Panc1 (cell line): Measurements from ENCODE around the gene FER1L5. TPM values are rescaled to one million over a fixed set of nuclear protein-coding genes. Genes with fewer than 3 reads are reported as not detected.

Experiments
- ATAC-seq: fragments of 200-7000 bp; cut with Tn5 transposase; 2 replicates; pipeline ENCODE4 v1.9.1; 2020; ENCODE audit warnings: mild to moderate bottlenecking, moderate library complexity
- BruUV-seq: library from RNA; stranded (reverse); fragments of 400-500 nt; replicated peaks from 2 replicates; lab custom pipeline; 2021; lab: Mats Ljungman, UMichigan
- CTCF ChIA-PET: fragments of 300-600 bp; sonication (Branson Sonifier 250); formaldehyde crosslinking; loops from one replicate; lab custom pipeline; 2022; ENCODE audit warnings: antibody characterized with exemption; lab: Charles Lee
- POLR2A ChIA-PET: fragments of 300-600 bp; sonication (Branson Sonifier 250); formaldehyde crosslinking; loops from one replicate; lab custom pipeline; 2022; ENCODE audit warnings: antibody characterized with exemption; lab: Charles Lee
- DNase-seq: peaks from one replicate; pipeline ENCODE4 v3.0.0-alpha.2; 2010; ENCODE audit warnings: low read depth, low spot score
- H3K27ac ChIP-seq: 2 replicates; pipeline ENCODE4 v1.5.1; 2011; ENCODE audit warnings: mild to moderate bottlenecking, low read length, inconsistent platforms
- H3K27me3 ChIP-seq: fragments of 200-500 bp; sonication (Bioruptor generic); 2 replicates; pipeline ENCODE4 v1.6.0; 2014; ENCODE audit warnings: low read length, inconsistent platforms; ENCODE audit not compliant: control insufficient read depth, insufficient read depth
- H3K36me3 ChIP-seq: fragments of 200-500 bp; sonication (Bioruptor generic); 2 replicates; pipeline ENCODE4 v1.5.1; 2014; ENCODE audit warnings: inconsistent platforms, mild to moderate bottlenecking, low read length, moderate library complexity; ENCODE audit not compliant: control insufficient read depth, insufficient read depth
- H3K4me1 ChIP-seq: 2 replicates; pipeline ENCODE4 v1.5.1; 2011; ENCODE audit warnings: inconsistent platforms, mild to moderate bottlenecking, low read length, moderate library complexity; ENCODE audit not compliant: control insufficient read depth, insufficient read depth
- H3K4me3 ChIP-seq, 2 experiments: 2 replicates each; pipeline ENCODE4 v1.5.1; 2011 to 2012; ENCODE audit warnings: low read depth in 2 of 2, low read length in 2 of 2, mild to moderate bottlenecking in 2 of 2, inconsistent platforms in 1 of 2, moderate library complexity in 1 of 2
- H3K9me3 ChIP-seq: fragments of 200-500 bp; sonication (Bioruptor generic); 2 replicates; pipeline ENCODE4 v1.5.1; 2014; ENCODE audit warnings: low read depth, mild to moderate bottlenecking, inconsistent platforms, low read length, moderate library complexity; ENCODE audit not compliant: control insufficient read depth, insufficient read depth
- CTCF ChIP-seq: fragments of 450-650 bp; IDR thresholded peaks from 2 replicates; pipeline ENCODE4 v1.5.1; 2017; ENCODE audit warnings: mild to moderate bottlenecking
- POLR2AphosphoS5 ChIP-seq: IDR thresholded peaks from 2 replicates; pipeline ENCODE4 v1.6.1; 2012; ENCODE audit warnings: mild to moderate bottlenecking, low read depth, low read length, moderate library complexity
- REST ChIP-seq, 2 experiments: IDR thresholded peaks; 2 replicates each; pipeline ENCODE4 v1.6.1; 2011 to 2012; ENCODE audit warnings: low read depth in 2 of 2, control low read depth in 1 of 2, low read length in 1 of 2, mild to moderate bottlenecking in 1 of 2, moderate library complexity in 1 of 2; ENCODE audit not compliant: insufficient read depth in 1 of 2
- SIN3A ChIP-seq: IDR thresholded peaks from 2 replicates; pipeline ENCODE4 v1.6.1; 2012; ENCODE audit warnings: low read depth, mild to moderate bottlenecking, low read length, moderate library complexity, borderline replicate concordance; ENCODE audit not compliant: insufficient read depth
- TCF7L2 ChIP-seq: IDR thresholded peaks from 2 replicates; pipeline ENCODE4 v1.6.1; 2011; ENCODE audit warnings: mild to moderate bottlenecking, low read depth, low read length, inconsistent platforms
- in situ Hi-C: cut with HindIII; loops from 2 replicates; pipeline ENCODE4 v1.10.0; 2016; ENCODE audit warnings: low sequenced_read_pairs, low pct_unique_long_range_greater_than_20kb
- intact Hi-C: fragments of 100-400 bp; cut with micrococcal nuclease; formaldehyde crosslinking; loops from one replicate; pipeline ENCODE4 v1.10.0; 2022; ENCODE audit not compliant: unreplicated experiment
- total RNA-seq: library from RNA; stranded (reverse); gene quantifications from one replicate; pipeline ENCODE4 v1.2.1, GENCODE V29; 2021; ENCODE audit not compliant: unreplicated experiment

Gene FER1L5
- total RNA-seq, 1 experiment from 2014 or later = not detected

- Histone ChIP-seq H3K27me3 (no peaks in the 10 kb centered on the region), H3K9me3 (0 out of 2 replicates have a peak, but pooled peaks cover 4% of the 10 kb centered on the region), H3K27ac (no peak overlapping the region), H3K4me3 (no peak overlapping the region), H3K36me3 (no peaks in the 10 kb centered on the region), H3K4me1 (no peaks in the 10 kb centered on the region)
- POLR2A ChIA-PET = no interaction called here
- no peak for TF ChIP-seq TCF7L2
- in situ Hi-C loops (no loop called here), intact Hi-C loops (no loop called here)
- ATAC-seq (no peak), DNase-seq (no peak)
- CTCF ChIA-PET = no interaction called here
- no TSS peak for BruUV-seq
Measured at GRCh38 chr2:96661324-96661723, 18.8 kb downstream of the FER1L5 start.

- Histone ChIP-seq H3K36me3 (no peaks in the 10 kb centered on the region), H3K27me3 (no peaks in the 10 kb centered on the region), H3K4me3 (no peak overlapping the region), H3K4me1 (no peaks in the 10 kb centered on the region), H3K9me3 (0 out of 2 replicates have a peak, but pooled peaks cover 4% of the 10 kb centered on the region), H3K27ac (no peak overlapping the region)
- ATAC-seq (no peak), DNase-seq (no peak)
- POLR2A ChIA-PET = no interaction called here
- intact Hi-C loops = no loop called here
- in situ Hi-C loops = no loop called here
- CTCF ChIA-PET = no interaction called here
- TF ChIP-seq SIN3A (no peak), CTCF (no peak), POLR2AphosphoS5 (no peak), TCF7L2 (no peak), REST (IDR thresholded peaks at IDR 0.05; ENCODE audit: insufficient read depth in 1 of 2, low read depth in 2 of 2, low read length in 1 of 2) (no peak)
- BruUV-seq = no TSS peak
Measured at GRCh38 chr2:96662360-96662759, 19.8 kb downstream of the FER1L5 start.

DNA sequence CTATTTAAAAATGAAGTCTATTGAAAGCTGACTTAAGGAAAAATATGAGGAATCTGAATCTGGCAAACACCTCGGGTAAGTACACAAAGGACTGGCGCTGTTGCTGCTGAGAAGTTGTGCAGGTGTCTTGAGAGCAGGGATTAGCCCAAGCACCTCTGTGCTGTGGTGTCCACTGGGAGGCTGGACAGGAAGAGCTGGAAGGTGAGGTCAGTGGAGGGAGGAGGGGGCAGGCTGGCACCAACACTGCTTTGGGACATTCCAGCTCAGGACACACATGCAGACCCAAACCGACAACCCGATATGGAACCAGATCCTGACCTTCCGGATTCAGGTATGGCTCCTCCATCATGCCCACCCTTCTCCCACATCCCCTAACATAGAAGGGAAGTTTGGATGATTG lies 20.6 kb downstream of the FER1L5 start:
- ChIA-PET POLR2A (interaction anchor here (0.5 kb wide), 1 partner anchor 19 kb away, joined by 7 read pairs; no protein-coding TSS in a partner anchor), CTCF (no interaction called here)
- Histone ChIP-seq H3K9me3 (0 out of 2 replicates have a peak, but pooled peaks cover 4% of the 10 kb centered on the region), H3K4me3 (no peak overlapping the region), H3K27ac (no peak overlapping the region), H3K27me3 (no peaks in the 10 kb centered on the region), H3K4me1 (no peaks in the 10 kb centered on the region), H3K36me3 (no peaks in the 10 kb centered on the region)
- no TSS peak for BruUV-seq
- in situ Hi-C loops = no loop called here
- DNase-seq = no peak
- no peak for ATAC-seq
- no peak for TF ChIP-seq SIN3A
- TF ChIP-seq TCF7L2 = no peak
- no peak for TF ChIP-seq CTCF
- no peak for TF ChIP-seq POLR2AphosphoS5
- TF ChIP-seq REST (IDR thresholded peaks at IDR 0.05; ENCODE audit: insufficient read depth in 1 of 2, low read depth in 2 of 2, low read length in 1 of 2) = no peak
- intact Hi-C loops = no loop called here
